Measurements from ENCODE around the gene WNT9A. TPM values are rescaled to one million over a fixed set of nuclear protein-coding genes. Genes with fewer than 3 reads are reported as not detected.
A peak's percentile ranks its signal among the peaks of the same experiment; 100 is the strongest.
"Not testable (repeated sequence)": the region's sequence is repeated elsewhere in the genome, so short reads cannot be mapped to it uniquely, and the experiment has no call there.

Gene WNT9A
- total and polyA plus RNA-seq, 12 donors: 0.18 to 2.9 (median 1.0) TPM

GRCh38 chr1:227913396-227913763, 34.4 kb downstream of the WNT9A start:
- intact Hi-C loops (cut with DNase I): no loop called here
- TF ChIP-seq POLR2A (IDR thresholded peaks at IDR 0.05) (no peak), CTCF (IDR thresholded peaks at IDR 0.05) (no peak)
- Histone ChIP-seq H3K4me1 (replicated peaks in 1 of 2) (no peaks in the 10 kb centered on the region), H3K4me3 (no peak overlapping the region), H3K27me3 (no peaks in the 10 kb centered on the region), H3K36me3 (replicated peaks in 1 of 2) (no peaks in the 10 kb centered on the region), H3K27ac (no peak overlapping the region), H3K9me3 (replicated peaks in 1 of 3) (no peaks in the 10 kb centered on the region)
- 48 to 73% (median 65%) methylated on average over 5 of the region's 5 CpGs for WGBS, 4 donors
- no peak for DNase-seq

- 30 to 40% (median 39%) methylated on average over 14 of the region's 14 CpGs for WGBS, 4 donors
- no peak overlapping the region for H3K27ac ChIP-seq
- no peak for DNase-seq
- no peaks in the 10 kb centered on the region for H3K27me3 ChIP-seq
- no peaks in the 10 kb centered on the region for H3K36me3 ChIP-seq (replicated peaks in 1 of 2)
- H3K9me3 ChIP-seq (replicated peaks in 1 of 3): no peaks in the 10 kb centered on the region
- H3K4me3 ChIP-seq: no peak overlapping the region
- no peaks in the 10 kb centered on the region for H3K4me1 ChIP-seq (replicated peaks in 1 of 2)
- no peak for TF ChIP-seq POLR2A (IDR thresholded peaks at IDR 0.05)
- intact Hi-C loops (cut with DNase I): no loop called here
Measured at GRCh38 chr1:227912866-227913265, 34.9 kb downstream of the WNT9A start.

GRCh38 chr1:227911376-227911775, 36.4 kb downstream of the WNT9A start:
- Histone ChIP-seq H3K27me3 (no peaks in the 10 kb centered on the region), H3K4me1 (replicated peaks in 1 of 2) (no peaks in the 10 kb centered on the region), H3K27ac (peak overlapping the region in 1 of 5 donors; percentile 40), H3K4me3 (no peak overlapping the region), H3K36me3 (replicated peaks in 1 of 2) (no peaks in the 10 kb centered on the region), H3K9me3 (replicated peaks in 1 of 3) (no peaks in the 10 kb centered on the region)
- TF ChIP-seq CTCF (IDR thresholded peaks at IDR 0.05) (no peak), POLR2A (IDR thresholded peaks at IDR 0.05) (no peak)
- DNase-seq: no peak
- intact Hi-C loops (cut with DNase I): no loop called here
- 83 to 97% (median 90%) methylated on average over 8 of the region's 8 CpGs for WGBS, 4 donors

GRCh38 chr1:227910511-227911153, 37.1 kb downstream of the WNT9A start:
- no peaks in the 10 kb centered on the region for H3K9me3 ChIP-seq (replicated peaks in 1 of 3)
- TF ChIP-seq POLR2A (IDR thresholded peaks at IDR 0.05) (no peak), CTCF (IDR thresholded peaks at IDR 0.05) (no peak)
- no peaks in the 10 kb centered on the region for H3K27me3 ChIP-seq
- H3K4me3 ChIP-seq: no peak overlapping the region
- no peaks in the 10 kb centered on the region for H3K4me1 ChIP-seq (replicated peaks in 1 of 2)
- no peak for DNase-seq
- peak overlapping the region in 1 of 5 donors; percentile 56 for H3K27ac ChIP-seq
- intact Hi-C loops (cut with DNase I): no loop called here
- no peaks in the 10 kb centered on the region for H3K36me3 ChIP-seq (replicated peaks in 1 of 2)
- 59 to 64% (median 63%) methylated on average over 9 to 10 of the region's 10 CpGs for WGBS, 4 donors

- H3K36me3 ChIP-seq (replicated peaks in 1 of 2); H3K4me1 ChIP-seq (replicated peaks in 1 of 2); H3K27me3 ChIP-seq; H3K4me3 ChIP-seq; H3K9me3 ChIP-seq (replicated peaks in 1 of 3); DNase-seq; intact Hi-C loops (cut with DNase I): not testable (repeated sequence)
- H3K27ac ChIP-seq: peak overlapping the region in 1 of 5 donors; percentile 56
- 53 to 66% (median 58%) methylated on average over 8 of the region's 8 CpGs for WGBS, 4 donors
Measured at GRCh38 chr1:227909923-227910328, 37.8 kb downstream of the WNT9A start.
